ACC112 (cell line): ENCODE measurements around the gene TOLLIP.
"Not testable (repeated sequence)": the region's sequence is repeated elsewhere in the genome, so short reads cannot be mapped to it uniquely, and the experiment has no call there.

Experiments used
- H2AFZ ChIP-seq: fragments of 200-600 bp; sonication (generic); one replicate; pipeline ENCODE4 v1.6.0; 2017; ENCODE audit warnings: antibody characterized with exemption, low read length; ENCODE audit not compliant: unreplicated experiment
- H3K27ac ChIP-seq: fragments of 200-600 bp; sonication (generic); 2 replicates; pipeline ENCODE4 v1.5.1; 2014; ENCODE audit warnings: low read depth, mild to moderate bottlenecking, antibody characterized with exemption, low read length, moderate library complexity
- H3K27me3 ChIP-seq: fragments of 200-600 bp; sonication (generic); 2 replicates; pipeline ENCODE4 v1.6.1; 2014; ENCODE audit warnings: mild to moderate bottlenecking, antibody characterized with exemption, low read length, moderate library complexity, mixed read lengths; ENCODE audit not compliant: insufficient read depth
- H3K36me3 ChIP-seq: fragments of 200-600 bp; sonication (generic); 2 replicates; pipeline ENCODE4 v1.6.1; 2016; ENCODE audit warnings: mild to moderate bottlenecking, antibody characterized with exemption, low read length, moderate library complexity, mixed read lengths; ENCODE audit not compliant: insufficient read depth
- H3K4me1 ChIP-seq: fragments of 200-600 bp; sonication (generic); one replicate; pipeline ENCODE4 v1.6.1; 2016; ENCODE audit warnings: low read length, mixed read lengths; ENCODE audit not compliant: insufficient read depth, unreplicated experiment, control insufficient read depth
- H3K4me3 ChIP-seq: fragments of 200-600 bp; sonication (generic); 2 replicates; pipeline ENCODE4 v1.5.1; 2014; ENCODE audit warnings: mild to moderate bottlenecking, low read depth, low read length
- H3K79me2 ChIP-seq: fragments of 200-600 bp; sonication (generic); one replicate; pipeline ENCODE4 v1.6.0; 2016; ENCODE audit warnings: low read length; ENCODE audit not compliant: control insufficient read depth, unreplicated experiment, insufficient read depth

The TOLLIP gene

DNA sequence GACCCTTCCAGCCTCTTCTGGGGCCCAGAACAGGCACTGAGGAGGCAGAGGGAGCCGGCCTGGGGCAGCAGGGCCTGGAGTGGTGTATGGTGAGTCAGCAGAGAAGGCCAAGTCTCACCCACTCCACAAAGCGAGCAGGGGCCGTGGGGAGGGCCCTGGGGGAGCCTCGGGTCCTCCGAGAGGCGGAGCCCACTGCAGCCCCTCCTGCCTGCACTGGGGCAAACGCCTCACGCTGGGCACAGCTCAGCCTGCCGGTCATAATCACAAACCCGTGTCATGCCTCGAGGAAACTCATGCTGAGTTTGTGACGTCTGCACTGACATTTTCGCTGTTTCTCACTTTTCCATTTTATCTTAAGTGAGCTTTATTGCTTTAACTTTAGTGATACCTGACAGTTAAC lies 38.4 kb downstream of the TOLLIP start:
- H3K4me3 ChIP-seq, result no peak overlapping the region
- no peak overlapping the region for H3K27ac ChIP-seq
- H3K79me2 ChIP-seq, result no peaks in the 10 kb centered on the region
- H3K4me1 ChIP-seq, result no peaks in the 10 kb centered on the region
- H3K36me3 ChIP-seq, result no peaks in the 10 kb centered on the region
- H3K27me3 ChIP-seq, result no peaks in the 10 kb centered on the region
- no peak overlapping the region for H2AFZ ChIP-seq

DNA sequence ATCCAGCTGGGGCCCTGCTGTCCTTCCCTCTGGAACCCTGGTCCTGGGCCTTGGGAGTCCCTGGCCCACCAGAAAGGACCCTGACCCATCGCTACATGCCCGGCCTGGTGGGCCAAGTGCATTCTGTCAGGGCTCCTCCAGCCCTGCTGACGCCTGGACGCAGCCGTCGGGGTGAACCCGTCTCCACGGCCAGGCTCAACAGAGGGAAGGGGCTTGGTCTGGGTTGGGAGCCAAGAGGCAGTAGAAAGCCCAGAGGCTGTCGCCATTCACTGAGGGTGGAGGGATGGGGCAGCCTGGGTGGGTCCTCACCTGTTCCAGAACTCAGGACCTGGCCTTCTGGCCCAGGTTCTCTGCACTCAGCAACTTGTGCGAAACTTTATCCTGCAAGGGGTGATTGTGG lies 39.0 kb downstream of the TOLLIP start:
- no peaks in the 10 kb centered on the region for H3K27me3 ChIP-seq
- H3K79me2 ChIP-seq, result no peaks in the 10 kb centered on the region
- no peak overlapping the region for H2AFZ ChIP-seq
- no peaks in the 10 kb centered on the region for H3K4me1 ChIP-seq
- no peak overlapping the region for H3K27ac ChIP-seq
- no peaks in the 10 kb centered on the region for H3K36me3 ChIP-seq
- H3K4me3 ChIP-seq, result no peak overlapping the region

DNA sequence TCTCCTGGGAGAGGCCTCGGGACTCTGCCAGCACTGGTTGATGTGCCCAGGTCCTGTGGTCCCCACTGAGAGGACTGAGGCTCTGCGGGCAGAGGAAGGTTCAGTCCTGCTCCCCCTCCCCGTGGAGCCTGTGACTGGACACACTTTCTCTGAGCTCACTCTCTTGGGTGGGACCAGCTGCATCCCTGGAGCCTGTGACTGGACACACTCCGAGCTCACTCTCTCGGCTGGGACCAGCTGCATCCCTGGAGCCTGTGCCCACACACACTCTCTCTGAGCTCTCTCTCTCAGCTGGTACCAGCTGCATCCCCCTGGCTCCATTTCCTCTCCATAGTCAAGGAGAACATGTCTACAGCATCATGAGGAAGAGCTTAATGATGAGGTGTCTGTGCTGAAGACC lies 39.5 kb downstream of the TOLLIP start:
- H3K27ac ChIP-seq, result no peak overlapping the region
- no peaks in the 10 kb centered on the region for H3K4me1 ChIP-seq
- no peaks in the 10 kb centered on the region for H3K79me2 ChIP-seq
- no peak overlapping the region for H2AFZ ChIP-seq
- no peaks in the 10 kb centered on the region for H3K36me3 ChIP-seq
- no peaks in the 10 kb centered on the region for H3K27me3 ChIP-seq
- H3K4me3 ChIP-seq, result no peak overlapping the region

DNA sequence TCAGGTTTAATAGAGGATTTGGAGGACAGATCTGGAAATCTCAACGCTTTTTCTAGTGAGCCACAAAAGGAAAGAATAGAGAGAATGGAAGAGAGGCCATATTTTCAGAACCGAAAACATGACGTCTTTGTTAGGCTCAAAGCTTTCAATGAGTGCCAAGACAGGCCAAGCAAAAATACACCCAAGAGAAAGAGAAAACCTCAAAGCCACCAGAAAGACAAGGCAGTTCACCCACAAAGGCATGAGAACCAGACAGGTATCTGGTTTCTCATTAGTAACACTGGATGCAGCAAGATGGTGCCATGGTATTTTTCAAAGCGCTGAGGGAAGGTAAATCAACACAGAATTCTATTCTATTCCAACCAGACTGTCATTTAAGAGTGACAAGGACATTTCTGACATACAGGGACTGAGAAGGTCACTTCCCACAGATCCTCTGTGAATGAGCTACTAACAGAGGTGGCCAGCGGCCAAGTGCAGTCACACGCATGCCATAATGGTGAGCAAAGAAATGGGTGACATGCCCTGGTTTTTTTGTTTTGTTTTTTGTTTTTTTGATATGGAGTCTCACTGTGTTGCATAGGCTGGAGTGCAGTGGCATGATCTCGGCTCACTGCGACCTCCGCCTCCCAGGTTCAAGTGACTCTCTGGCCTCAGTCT lies 41.9 kb downstream of the TOLLIP start:
- no peaks in the 10 kb centered on the region for H3K79me2 ChIP-seq
- no peaks in the 10 kb centered on the region for H3K4me1 ChIP-seq
- no peak overlapping the region for H2AFZ ChIP-seq

DNA sequence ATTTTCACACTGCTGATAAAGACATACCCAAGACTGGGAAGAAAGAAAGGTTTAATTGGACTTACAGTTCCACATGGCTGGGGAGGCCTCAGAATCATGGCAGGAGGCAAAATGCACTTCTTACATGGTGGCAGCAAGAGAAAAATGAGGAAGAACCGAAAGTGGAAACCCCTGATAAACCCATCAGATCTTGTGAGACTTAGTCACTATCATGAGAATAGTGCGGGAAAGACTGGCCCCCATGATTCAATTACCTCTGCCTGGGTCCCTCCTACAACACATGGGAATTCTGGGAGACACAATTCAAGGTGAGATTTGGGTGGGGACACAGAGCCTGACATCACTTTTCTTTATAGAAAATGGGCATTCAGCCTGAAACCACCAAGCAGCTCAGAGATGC lies 42.5 kb downstream of the TOLLIP start:
- H3K27me3 ChIP-seq, H2AFZ ChIP-seq: not testable (repeated sequence)

More for the DNA sequence above, 41.9 kb downstream of the TOLLIP start:
- H3K27ac ChIP-seq, result no peak overlapping the region
- H3K36me3 ChIP-seq, result no peaks in the 10 kb centered on the region
- H3K4me3 ChIP-seq, result no peak overlapping the region
- no peaks in the 10 kb centered on the region for H3K27me3 ChIP-seq

DNA sequence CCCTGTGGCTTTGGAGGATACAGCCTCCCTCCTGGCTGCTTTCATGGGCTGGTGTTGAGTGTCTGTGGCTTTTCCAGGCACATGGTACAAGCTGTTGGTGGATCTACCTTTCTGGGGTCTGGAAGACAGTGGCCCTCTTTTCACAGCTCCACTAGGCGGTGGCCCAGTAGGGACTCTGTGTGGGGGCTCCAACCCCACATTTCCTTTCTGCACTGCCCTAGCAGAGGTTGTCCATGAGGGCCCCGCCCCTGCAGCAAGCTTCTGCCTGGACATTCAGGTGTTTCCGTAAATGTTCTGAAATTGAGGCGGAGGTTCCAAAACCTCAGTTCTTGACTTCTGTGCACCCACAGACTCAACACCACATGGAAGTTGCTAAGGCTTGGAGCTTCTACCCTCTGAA lies 44.0 kb downstream of the TOLLIP start:
- not testable (repeated sequence) for H2AFZ ChIP-seq, H3K27me3 ChIP-seq, H3K4me1 ChIP-seq, H3K36me3 ChIP-seq, H3K27ac ChIP-seq, H3K79me2 ChIP-seq, H3K4me3 ChIP-seq

More for the DNA sequence above, 42.5 kb downstream of the TOLLIP start:
- H3K79me2 ChIP-seq, H3K4me3 ChIP-seq, H3K36me3 ChIP-seq, H3K27ac ChIP-seq, H3K4me1 ChIP-seq: not testable (repeated sequence)

DNA sequence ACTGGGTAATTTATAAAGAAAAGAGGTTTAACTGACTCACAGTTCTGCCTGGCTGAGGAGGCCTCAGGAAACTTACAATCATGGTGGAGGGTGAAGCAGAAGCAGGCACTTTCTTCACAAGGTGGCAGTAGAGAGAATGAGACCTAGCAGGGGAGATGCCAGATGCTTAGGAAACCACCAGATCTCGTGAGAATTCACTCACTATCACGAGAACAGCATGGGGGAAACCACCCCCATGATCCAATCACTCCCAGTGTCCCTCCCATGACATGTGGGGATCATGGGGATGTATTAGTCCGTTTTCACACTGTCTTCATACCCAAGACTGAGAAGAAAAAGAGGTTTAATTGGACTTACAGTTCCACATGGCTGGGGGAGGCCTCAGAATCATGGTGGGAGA lies 45.0 kb downstream of the TOLLIP start:
- not testable (repeated sequence) for H3K79me2 ChIP-seq, H3K4me3 ChIP-seq, H3K27ac ChIP-seq, H3K36me3 ChIP-seq, H3K27me3 ChIP-seq, H2AFZ ChIP-seq, H3K4me1 ChIP-seq

DNA sequence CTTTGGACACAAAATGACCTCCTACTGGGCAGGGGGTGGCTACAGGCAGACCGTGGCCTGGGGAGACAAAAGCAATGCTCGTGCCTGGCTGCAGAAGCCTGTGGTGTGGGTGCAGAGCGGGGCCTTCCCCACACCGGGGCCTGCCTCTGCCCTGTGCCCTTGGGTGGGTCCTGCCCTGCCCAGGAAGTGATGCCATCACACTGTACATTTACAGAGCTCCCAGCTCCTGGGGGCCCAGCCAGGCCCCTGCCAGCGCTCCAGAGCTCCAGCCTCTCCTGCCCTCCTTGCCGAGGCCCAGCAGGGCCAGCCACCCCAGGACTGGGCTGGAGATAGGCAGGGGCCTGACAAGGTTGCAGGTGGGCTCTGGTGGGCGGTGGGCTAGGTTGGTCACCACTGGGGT lies 46.4 kb downstream of the TOLLIP start:
- Histone ChIP-seq H2AFZ (no peak overlapping the region), H3K36me3 (no peaks in the 10 kb centered on the region), H3K4me3 (peak overlapping the region; percentile 75), H3K4me1 (peaks cover 5% of the 10 kb centered on the region), H3K27me3 (no peaks in the 10 kb centered on the region), H3K27ac (no peak overlapping the region), H3K79me2 (no peaks in the 10 kb centered on the region)

DNA sequence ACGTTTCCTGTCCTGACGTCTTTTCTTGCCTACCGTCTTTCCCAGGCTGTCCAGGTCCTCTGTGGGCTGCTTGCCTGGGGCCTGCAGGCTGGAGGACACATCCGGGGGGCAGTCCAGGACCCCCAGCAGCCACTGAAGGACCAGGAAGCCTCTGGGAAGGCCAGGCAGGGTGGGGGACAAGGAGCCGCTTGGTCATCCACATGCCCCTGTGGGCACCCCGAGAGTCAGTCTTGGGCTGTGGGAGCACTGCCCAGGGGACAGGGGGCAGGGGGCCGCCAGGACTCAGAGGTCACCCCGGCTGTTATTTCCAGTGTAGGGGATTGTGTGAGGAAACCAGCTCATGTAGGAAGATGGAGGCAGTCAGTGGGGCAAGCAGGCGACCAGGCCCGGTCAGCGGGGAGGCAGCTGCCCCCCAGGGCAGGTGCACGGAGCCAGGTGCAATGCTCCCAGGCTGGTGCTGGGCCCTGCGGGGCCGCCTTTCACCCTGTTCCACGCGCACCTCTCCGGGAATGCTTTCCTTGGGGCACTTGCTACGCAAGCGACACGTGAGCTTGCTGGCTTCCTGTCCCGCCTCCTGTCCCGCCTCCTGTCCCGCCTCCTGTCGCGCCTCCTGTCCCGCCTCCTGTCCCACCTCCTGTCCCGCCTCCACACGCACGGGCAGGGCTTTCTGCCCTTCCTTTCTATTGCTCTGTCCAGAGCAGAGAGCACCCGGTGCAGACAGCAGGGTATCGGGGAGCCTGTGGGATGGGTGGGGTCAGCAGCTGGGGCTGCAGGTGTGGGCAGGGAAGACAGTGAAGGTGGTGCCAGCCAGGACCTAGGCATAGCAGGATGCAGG lies 47.0 kb downstream of the TOLLIP start:
- H3K79me2 ChIP-seq, result no peaks in the 10 kb centered on the region
- no peaks in the 10 kb centered on the region for H3K27me3 ChIP-seq
- H3K27ac ChIP-seq, result no peak overlapping the region
- H3K4me3 ChIP-seq, result peak overlapping the region; percentile 75
- H3K36me3 ChIP-seq, result no peaks in the 10 kb centered on the region
- peak overlapping the region; percentile 30 for H2AFZ ChIP-seq
- peaks cover 5% of the 10 kb centered on the region for H3K4me1 ChIP-seq

DNA sequence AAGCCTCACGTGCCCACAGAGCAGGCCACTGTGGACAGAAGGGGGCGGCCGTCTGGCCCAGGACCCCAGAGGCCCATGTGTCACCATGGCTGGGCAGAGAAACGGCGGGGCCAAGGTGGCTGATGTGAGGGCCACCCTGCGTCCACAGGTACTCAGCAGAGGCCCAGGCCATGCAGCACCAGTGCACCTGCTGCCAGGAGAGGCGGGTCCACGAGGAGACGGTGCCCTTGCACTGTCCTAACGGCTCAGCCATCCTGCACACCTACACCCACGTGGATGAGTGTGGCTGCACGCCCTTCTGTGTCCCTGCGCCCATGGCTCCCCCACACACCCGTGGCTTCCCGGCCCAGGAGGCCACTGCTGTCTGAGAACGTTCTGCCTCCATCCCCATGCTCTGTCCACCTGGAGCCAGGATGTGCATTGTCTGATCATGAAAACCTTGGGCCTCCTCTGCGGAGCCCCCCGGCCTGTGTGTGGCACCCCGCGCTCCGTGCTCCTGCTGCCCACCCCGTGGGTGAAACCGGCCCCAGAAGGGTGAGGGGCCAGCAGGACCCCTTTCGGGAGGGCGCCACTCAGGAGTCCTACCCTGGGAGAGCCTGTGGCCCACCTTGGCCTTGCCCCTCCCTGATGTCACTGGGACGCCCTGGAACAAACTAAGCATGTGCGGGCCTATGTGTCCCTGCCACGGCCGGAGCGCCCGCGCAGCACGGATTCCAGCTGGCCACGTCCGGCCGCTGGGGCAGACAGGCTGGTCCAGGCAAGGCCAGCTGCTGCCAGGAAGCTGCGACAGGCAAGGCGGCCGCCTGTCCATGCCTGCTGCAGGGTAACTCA lies 48.0 kb downstream of the TOLLIP start:
- Histone ChIP-seq H3K36me3 (no peaks in the 10 kb centered on the region), H3K79me2 (no peaks in the 10 kb centered on the region), H3K27me3 (no peaks in the 10 kb centered on the region), H3K4me1 (peaks cover 5% of the 10 kb centered on the region), H3K4me3 (no peak overlapping the region), H2AFZ (no peak overlapping the region), H3K27ac (no peak overlapping the region)
